Panc1 (cell line): ENCODE results near the gene ADPGK. TPM values are rescaled to one million over a fixed set of nuclear protein-coding genes. Genes with fewer than 3 reads are reported as not detected.

Experiments
- ATAC-seq: fragments of 200-7000 bp; cut with Tn5 transposase; 2 replicates; pipeline ENCODE4 v1.9.1; 2020; ENCODE audit warnings: mild to moderate bottlenecking, moderate library complexity
- BruUV-seq: library from RNA; stranded (reverse); fragments of 400-500 nt; replicated peaks from 2 replicates; lab custom pipeline; 2021; lab: Mats Ljungman, UMichigan
- CTCF ChIA-PET: fragments of 300-600 bp; sonication (Branson Sonifier 250); formaldehyde crosslinking; loops from one replicate; lab custom pipeline; 2022; ENCODE audit warnings: antibody characterized with exemption; lab: Charles Lee
- POLR2A ChIA-PET: fragments of 300-600 bp; sonication (Branson Sonifier 250); formaldehyde crosslinking; loops from one replicate; lab custom pipeline; 2022; ENCODE audit warnings: antibody characterized with exemption; lab: Charles Lee
- DNase-seq: peaks from one replicate; pipeline ENCODE4 v3.0.0-alpha.2; 2010; ENCODE audit warnings: low read depth, low spot score
- H3K27ac ChIP-seq: 2 replicates; pipeline ENCODE4 v1.5.1; 2011; ENCODE audit warnings: mild to moderate bottlenecking, low read length, inconsistent platforms
- H3K27me3 ChIP-seq: fragments of 200-500 bp; sonication (Bioruptor generic); 2 replicates; pipeline ENCODE4 v1.6.0; 2014; ENCODE audit warnings: low read length, inconsistent platforms; ENCODE audit not compliant: control insufficient read depth, insufficient read depth
- H3K36me3 ChIP-seq: fragments of 200-500 bp; sonication (Bioruptor generic); 2 replicates; pipeline ENCODE4 v1.5.1; 2014; ENCODE audit warnings: inconsistent platforms, mild to moderate bottlenecking, low read length, moderate library complexity; ENCODE audit not compliant: control insufficient read depth, insufficient read depth
- H3K4me1 ChIP-seq: 2 replicates; pipeline ENCODE4 v1.5.1; 2011; ENCODE audit warnings: inconsistent platforms, mild to moderate bottlenecking, low read length, moderate library complexity; ENCODE audit not compliant: control insufficient read depth, insufficient read depth
- H3K4me3 ChIP-seq, 2 experiments: 2 replicates each; pipeline ENCODE4 v1.5.1; 2011 to 2012; ENCODE audit warnings: low read depth in 2 of 2, low read length in 2 of 2, mild to moderate bottlenecking in 2 of 2, inconsistent platforms in 1 of 2, moderate library complexity in 1 of 2
- H3K9me3 ChIP-seq: fragments of 200-500 bp; sonication (Bioruptor generic); 2 replicates; pipeline ENCODE4 v1.5.1; 2014; ENCODE audit warnings: low read depth, mild to moderate bottlenecking, inconsistent platforms, low read length, moderate library complexity; ENCODE audit not compliant: control insufficient read depth, insufficient read depth
- CTCF ChIP-seq: fragments of 450-650 bp; IDR thresholded peaks from 2 replicates; pipeline ENCODE4 v1.5.1; 2017; ENCODE audit warnings: mild to moderate bottlenecking
- POLR2AphosphoS5 ChIP-seq: IDR thresholded peaks from 2 replicates; pipeline ENCODE4 v1.6.1; 2012; ENCODE audit warnings: mild to moderate bottlenecking, low read depth, low read length, moderate library complexity
- SIN3A ChIP-seq: IDR thresholded peaks from 2 replicates; pipeline ENCODE4 v1.6.1; 2012; ENCODE audit warnings: low read depth, mild to moderate bottlenecking, low read length, moderate library complexity, borderline replicate concordance; ENCODE audit not compliant: insufficient read depth
- TCF7L2 ChIP-seq: IDR thresholded peaks from 2 replicates; pipeline ENCODE4 v1.6.1; 2011; ENCODE audit warnings: mild to moderate bottlenecking, low read depth, low read length, inconsistent platforms
- in situ Hi-C: cut with HindIII; loops from 2 replicates; pipeline ENCODE4 v1.10.0; 2016; ENCODE audit warnings: low sequenced_read_pairs, low pct_unique_long_range_greater_than_20kb
- intact Hi-C: fragments of 100-400 bp; cut with micrococcal nuclease; formaldehyde crosslinking; loops from one replicate; pipeline ENCODE4 v1.10.0; 2022; ENCODE audit not compliant: unreplicated experiment
- total RNA-seq: library from RNA; stranded (reverse); gene quantifications from one replicate; pipeline ENCODE4 v1.2.1, GENCODE V29; 2021; ENCODE audit not compliant: unreplicated experiment
- TF ChIP-seq, protein P1 (sequence below), 2 experiments: IDR thresholded peaks; 2 replicates each; pipeline ENCODE4 v1.6.1; 2011 to 2012; ENCODE audit warnings: low read depth in 2 of 2, control low read depth in 1 of 2, low read length in 1 of 2, mild to moderate bottlenecking in 1 of 2, moderate library complexity in 1 of 2; ENCODE audit not compliant: insufficient read depth in 1 of 2

The ADPGK gene
- total RNA-seq, 1 experiment from 2014 or later: 63.1 TPM

DNA sequence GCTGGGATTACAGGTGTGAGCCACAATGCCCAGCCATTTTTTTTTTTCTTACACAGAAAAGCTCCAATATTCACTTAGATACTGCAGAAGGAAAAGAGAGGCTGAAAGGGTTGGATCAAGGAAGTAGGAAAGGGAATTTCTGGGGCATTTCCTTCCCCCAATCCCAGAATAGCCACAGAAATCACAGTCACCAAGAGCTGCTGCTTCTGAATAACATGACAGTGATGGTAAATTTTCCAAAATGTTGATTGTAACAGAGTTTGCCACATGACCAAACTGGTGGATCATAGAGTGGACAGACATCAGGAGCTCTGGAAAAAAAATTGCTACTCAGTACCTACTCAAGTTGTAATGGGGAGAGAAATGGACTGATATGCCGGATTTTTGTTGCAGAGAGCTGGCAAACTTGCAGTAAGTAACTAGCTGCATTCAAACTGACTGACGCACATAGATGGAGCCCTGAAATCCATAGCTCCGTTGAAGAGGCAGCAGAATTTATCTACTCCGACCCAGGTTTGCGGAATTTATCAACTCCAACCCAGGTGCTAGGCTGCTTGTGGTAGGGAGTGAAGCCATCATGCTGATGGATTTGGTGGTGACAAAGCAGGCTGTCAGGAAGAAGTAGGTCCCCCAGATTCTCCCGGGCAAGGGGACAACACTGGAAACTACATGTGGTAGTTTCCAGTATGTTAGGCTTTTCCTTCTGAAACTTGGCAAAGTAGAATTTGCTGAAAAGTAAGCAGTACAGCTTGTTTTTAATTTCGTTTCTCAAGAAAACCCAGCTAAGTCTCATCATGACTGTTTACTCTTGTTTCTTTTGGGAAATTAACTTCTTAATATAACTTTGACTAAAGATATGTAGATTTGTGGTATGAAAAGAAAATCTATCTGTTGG, 10.5 kb upstream of the ADPGK start:
- TF ChIP-seq POLR2AphosphoS5 (no peak), CTCF (no peak), TCF7L2 (no peak), SIN3A (no peak)
- TF ChIP-seq, protein P1, sequence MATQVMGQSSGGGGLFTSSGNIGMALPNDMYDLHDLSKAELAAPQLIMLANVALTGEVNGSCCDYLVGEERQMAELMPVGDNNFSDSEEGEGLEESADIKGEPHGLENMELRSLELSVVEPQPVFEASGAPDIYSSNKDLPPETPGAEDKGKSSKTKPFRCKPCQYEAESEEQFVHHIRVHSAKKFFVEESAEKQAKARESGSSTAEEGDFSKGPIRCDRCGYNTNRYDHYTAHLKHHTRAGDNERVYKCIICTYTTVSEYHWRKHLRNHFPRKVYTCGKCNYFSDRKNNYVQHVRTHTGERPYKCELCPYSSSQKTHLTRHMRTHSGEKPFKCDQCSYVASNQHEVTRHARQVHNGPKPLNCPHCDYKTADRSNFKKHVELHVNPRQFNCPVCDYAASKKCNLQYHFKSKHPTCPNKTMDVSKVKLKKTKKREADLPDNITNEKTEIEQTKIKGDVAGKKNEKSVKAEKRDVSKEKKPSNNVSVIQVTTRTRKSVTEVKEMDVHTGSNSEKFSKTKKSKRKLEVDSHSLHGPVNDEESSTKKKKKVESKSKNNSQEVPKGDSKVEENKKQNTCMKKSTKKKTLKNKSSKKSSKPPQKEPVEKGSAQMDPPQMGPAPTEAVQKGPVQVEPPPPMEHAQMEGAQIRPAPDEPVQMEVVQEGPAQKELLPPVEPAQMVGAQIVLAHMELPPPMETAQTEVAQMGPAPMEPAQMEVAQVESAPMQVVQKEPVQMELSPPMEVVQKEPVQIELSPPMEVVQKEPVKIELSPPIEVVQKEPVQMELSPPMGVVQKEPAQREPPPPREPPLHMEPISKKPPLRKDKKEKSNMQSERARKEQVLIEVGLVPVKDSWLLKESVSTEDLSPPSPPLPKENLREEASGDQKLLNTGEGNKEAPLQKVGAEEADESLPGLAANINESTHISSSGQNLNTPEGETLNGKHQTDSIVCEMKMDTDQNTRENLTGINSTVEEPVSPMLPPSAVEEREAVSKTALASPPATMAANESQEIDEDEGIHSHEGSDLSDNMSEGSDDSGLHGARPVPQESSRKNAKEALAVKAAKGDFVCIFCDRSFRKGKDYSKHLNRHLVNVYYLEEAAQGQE (IDR thresholded peaks at IDR 0.05; ENCODE audit: insufficient read depth in 1 of 2, low read depth in 2 of 2, low read length in 1 of 2): no peak
- ATAC-seq: no peak
- no peak for DNase-seq
- Histone ChIP-seq H3K36me3 (no peaks in the 10 kb centered on the region), H3K4me1 (0 out of 2 replicates have a peak, but pooled peaks cover 3% of the 10 kb centered on the region), H3K27me3 (peaks cover 8% of the 10 kb centered on the region; the same call in 1 of the 2 replicates), H3K27ac (no peak overlapping the region), H3K4me3 (no peak overlapping the region), H3K9me3 (no peaks in the 10 kb centered on the region)
- ChIA-PET CTCF (interaction anchor here (0.6 kb wide), 1 partner anchor 297 kb away, joined by 6 read pairs; no protein-coding TSS in a partner anchor), POLR2A (interaction anchor here (0.7 kb wide), 1 partner anchor 292 kb away, joined by 3 read pairs; no protein-coding TSS in a partner anchor)
- in situ Hi-C loops: no loop called here
- BruUV-seq: no TSS peak
- intact Hi-C loops: no loop called here

DNA sequence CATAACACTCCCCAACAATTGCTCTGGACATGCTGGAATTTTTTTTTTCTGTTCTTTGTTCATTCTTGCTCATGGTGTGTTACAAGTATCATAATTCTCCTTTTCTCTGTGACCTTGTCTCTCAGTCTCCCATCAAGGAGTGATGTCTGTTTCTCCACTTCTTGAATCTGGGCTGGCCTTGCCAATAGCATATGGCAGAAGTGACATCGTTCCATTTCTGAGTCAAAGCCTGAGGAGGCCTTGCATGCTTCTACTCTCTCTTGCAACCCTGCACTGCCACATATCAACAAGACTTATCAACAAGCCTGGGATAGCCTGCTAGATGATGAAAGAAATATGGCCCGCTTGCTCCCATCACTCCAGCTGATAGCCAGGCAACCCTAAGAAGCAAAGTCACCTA, 8.9 kb upstream of the ADPGK start:
- Histone ChIP-seq H3K4me3 (no peak overlapping the region), H3K36me3 (no peaks in the 10 kb centered on the region), H3K27me3 (peaks cover 8% of the 10 kb centered on the region; the same call in 1 of the 2 replicates), H3K4me1 (0 out of 2 replicates have a peak, but pooled peaks cover 3% of the 10 kb centered on the region), H3K27ac (no peak overlapping the region), H3K9me3 (no peaks in the 10 kb centered on the region)
- DNase-seq (no peak), ATAC-seq (no peak)
- no TSS peak for BruUV-seq
- POLR2A ChIA-PET: interaction anchor here (0.7 kb wide), 1 partner anchor 475 kb away, joined by 8 read pairs; no protein-coding TSS in a partner anchor
- CTCF ChIA-PET: no interaction called here
- intact Hi-C loops (no loop called here), in situ Hi-C loops (no loop called here)
- TF ChIP-seq TCF7L2: no peak
- TF ChIP-seq POLR2AphosphoS5: no peak
- TF ChIP-seq, protein P1 (IDR thresholded peaks at IDR 0.05; ENCODE audit: insufficient read depth in 1 of 2, low read depth in 2 of 2, low read length in 1 of 2): no peak
- no peak for TF ChIP-seq CTCF
- TF ChIP-seq SIN3A: no peak
